GM23248 (cell line): ENCODE measurements around the gene TRAP1. TPM values are rescaled to one million over a fixed set of nuclear protein-coding genes. Genes with fewer than 3 reads are reported as not detected.

Experiments
- DNase-seq: peaks from one replicate; pipeline ENCODE4 v3.0.0-alpha.2; 2015
- H2AFZ ChIP-seq: fragments of 200-600 bp; sonication (generic); 2 replicates; pipeline ENCODE4 v1.6.1; 2016; ENCODE audit warnings: antibody characterized with exemption
- H3F3A ChIP-seq: fragments of 200-600 bp; sonication (generic); 2 replicates; pipeline ENCODE4 v1.6.1; 2016; ENCODE audit warnings: mild to moderate bottlenecking, antibody characterized with exemption, mixed run types; ENCODE audit not compliant: insufficient read depth
- H3K27ac ChIP-seq: fragments of 200-600 bp; sonication (generic); 2 replicates; pipeline ENCODE4 v1.5.1; 2016; ENCODE audit warnings: mild to moderate bottlenecking
- H3K27me3 ChIP-seq: fragments of 200-600 bp; sonication (generic); replicated peaks from 2 replicates; pipeline ENCODE4 v1.6.1; 2016; ENCODE audit warnings: mild to moderate bottlenecking; ENCODE audit not compliant: insufficient read depth
- H3K36me3 ChIP-seq: fragments of 200-600 bp; sonication (generic); 2 replicates; pipeline ENCODE4 v1.6.1; 2016; ENCODE audit warnings: low read depth, mild to moderate bottlenecking
- H3K4me1 ChIP-seq: fragments of 200-600 bp; sonication (generic); 2 replicates; pipeline ENCODE4 v1.6.1; 2016; ENCODE audit warnings: mild to moderate bottlenecking; ENCODE audit not compliant: insufficient read depth
- H3K4me2 ChIP-seq: fragments of 200-600 bp; sonication (generic); one replicate; pipeline ENCODE4 v1.6.1; 2016; ENCODE audit warnings: mild to moderate bottlenecking; ENCODE audit not compliant: unreplicated experiment
- H3K4me3 ChIP-seq: fragments of 200-600 bp; sonication (generic); 2 replicates; pipeline ENCODE4 v1.5.1; 2016; ENCODE audit warnings: mild to moderate bottlenecking
- H3K79me2 ChIP-seq: fragments of 200-600 bp; sonication (generic); 2 replicates; pipeline ENCODE4 v1.6.1; 2016; ENCODE audit warnings: mild to moderate bottlenecking; ENCODE audit not compliant: insufficient read depth
- H3K9ac ChIP-seq: fragments of 200-600 bp; sonication (generic); 2 replicates; pipeline ENCODE4 v1.6.1; 2016; ENCODE audit warnings: mild to moderate bottlenecking
- H3K9me2 ChIP-seq: fragments of 200-600 bp; sonication (generic); 2 replicates; pipeline ENCODE4 v1.6.1; 2016; ENCODE audit warnings: mixed run types, mild to moderate bottlenecking, moderate library complexity; ENCODE audit not compliant: insufficient read depth
- H3K9me3 ChIP-seq: fragments of 200-600 bp; sonication (generic); one replicate; pipeline ENCODE4 v1.6.1; 2017; ENCODE audit warnings: low read depth
- H4K20me1 ChIP-seq: fragments of 200-600 bp; sonication (generic); 2 replicates; pipeline ENCODE4 v1.6.0; 2016; ENCODE audit not compliant: insufficient read depth
- EZH2 ChIP-seq: fragments of 200-600 bp; sonication (generic); IDR thresholded peaks from 2 replicates; pipeline ENCODE4 v1.6.1; 2018; ENCODE audit warnings: antibody characterized with exemption, mild to moderate bottlenecking; ENCODE audit not compliant: insufficient read depth, poor library complexity, severe bottlenecking
- EZH2phosphoT487 ChIP-seq: fragments of 200-600 bp; sonication (generic); IDR thresholded peaks from 2 replicates; pipeline ENCODE4 v1.6.1; 2018; ENCODE audit warnings: antibody characterized with exemption, moderate library complexity, mild to moderate bottlenecking, low read depth; ENCODE audit not compliant: insufficient read depth
- WGBS, 2 experiments: methylation state at CpG; one replicate each; pipeline ENCODE4 v1.1.6; 2015 to 2017; ENCODE audit warnings: low lambda C conversion rate in 2 of 2, low coverage in 1 of 2; ENCODE audit errors: missing lambda C conversion rate in 2 of 2; 5-methylcytosine and 5-hydroxymethylcytosine counted together
- in situ Hi-C: fragments of 300-500 bp; cut with MboI; formaldehyde crosslinking; loops from 2 replicates; pipeline ENCODE4 v1.15.0; 2020
- polyA plus RNA-seq: library from polyadenylated mRNA; unstranded; fragments of >200 nt; fragmentation: Nextera tagmentation; extraction: Ambion mirVana; gene quantifications from 2 replicates; pipeline ENCODE4 v1.2.1, GENCODE V29; 2016
- total RNA-seq: library from RNA; depleted of rRNA; stranded (reverse); fragments of >200 nt; shearing (Covaris generic); gene quantifications from 2 replicates; pipeline ENCODE4 v1.2.3, GENCODE V29; 2014

TRAP1 gene
- total and polyA plus RNA-seq, 2 experiments from 2014 or later, result 56.6 to 73.4 TPM

DNA sequence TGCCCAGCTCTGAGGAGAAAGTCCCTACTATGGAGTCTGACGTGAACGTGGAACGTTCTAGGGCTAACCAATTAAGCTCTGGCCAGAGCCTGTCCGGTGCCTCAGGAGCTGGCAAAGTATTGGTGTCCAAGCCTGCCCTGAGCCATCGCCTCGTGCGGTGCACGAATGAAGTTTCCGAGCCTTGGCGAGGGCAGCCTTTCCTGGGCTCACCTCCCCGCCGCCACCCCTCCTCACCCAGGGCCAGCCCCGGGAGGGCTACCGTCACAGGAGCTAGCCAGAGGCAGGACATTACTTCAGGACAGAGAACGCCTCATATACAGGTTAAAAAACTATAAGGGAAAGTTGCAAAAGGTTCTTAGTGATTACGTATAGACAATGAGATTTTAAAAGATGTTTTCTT, 23.6 kb upstream of the TRAP1 start:
- no peak overlapping the region for H3K27ac ChIP-seq
- no peak overlapping the region for H3K9ac ChIP-seq
- H3K4me3 ChIP-seq, result no peak overlapping the region
- DNase-seq, result no peak
- 94% methylated on average over 16 of the region's 16 CpGs for WGBS, 2 experiments
- no peaks in the 10 kb centered on the region for H3K9me3 ChIP-seq
- H3F3A ChIP-seq, result no peaks in the 10 kb centered on the region
- peaks cover 79% of the 10 kb centered on the region for H3K36me3 ChIP-seq
- H3K4me1 ChIP-seq, result no peaks in the 10 kb centered on the region
- H3K4me2 ChIP-seq, result no peak overlapping the region
- H3K27me3 ChIP-seq, result no peaks in the 10 kb centered on the region
- peaks cover 11% of the 10 kb centered on the region for H3K79me2 ChIP-seq
- H3K9me2 ChIP-seq, result no peaks in the 10 kb centered on the region
- H2AFZ ChIP-seq, result no peak overlapping the region
- in situ Hi-C loops, result no loop called here
- TF ChIP-seq EZH2phosphoT487, result no peak
- TF ChIP-seq EZH2, result no peak
- no peaks in the 10 kb centered on the region for H4K20me1 ChIP-seq

DNA sequence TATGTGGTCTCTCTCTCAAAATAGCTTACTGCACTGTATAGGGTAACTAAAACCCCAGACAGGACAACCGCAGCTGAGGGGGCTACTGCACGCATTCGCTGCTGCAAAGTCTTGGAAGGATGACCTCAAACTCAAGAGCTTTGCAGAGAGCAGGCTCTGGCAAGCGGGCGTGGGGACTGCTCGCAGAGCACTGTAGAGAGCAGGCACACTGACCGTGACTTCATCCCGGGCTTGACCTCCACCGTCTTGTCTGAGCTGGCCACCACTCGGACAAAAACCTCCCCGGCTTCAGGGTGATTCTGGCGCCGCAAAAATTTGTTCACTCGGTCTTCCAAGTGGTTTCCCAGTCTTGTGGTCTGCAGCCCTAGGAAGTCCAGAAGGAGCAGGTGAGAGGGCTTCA, 22.9 kb upstream of the TRAP1 start:
- Histone ChIP-seq H3K9me2 (no peaks in the 10 kb centered on the region), H3K4me2 (no peak overlapping the region), H3K79me2 (peaks cover 18% of the 10 kb centered on the region), H3F3A (no peaks in the 10 kb centered on the region), H3K4me1 (no peaks in the 10 kb centered on the region), H3K4me3 (no peak overlapping the region), H2AFZ (no peak overlapping the region), H3K27me3 (no peaks in the 10 kb centered on the region), H3K27ac (no peak overlapping the region), H3K36me3 (peaks cover 78% of the 10 kb centered on the region), H3K9me3 (no peaks in the 10 kb centered on the region), H4K20me1 (no peaks in the 10 kb centered on the region), H3K9ac (no peak overlapping the region)
- TF ChIP-seq EZH2 (no peak), EZH2phosphoT487 (no peak)
- in situ Hi-C loops, result no loop called here
- DNase-seq, result no peak
- WGBS, 2 experiments, result 93 to 95% methylated on average over 13 to 14 of the region's 14 CpGs

DNA sequence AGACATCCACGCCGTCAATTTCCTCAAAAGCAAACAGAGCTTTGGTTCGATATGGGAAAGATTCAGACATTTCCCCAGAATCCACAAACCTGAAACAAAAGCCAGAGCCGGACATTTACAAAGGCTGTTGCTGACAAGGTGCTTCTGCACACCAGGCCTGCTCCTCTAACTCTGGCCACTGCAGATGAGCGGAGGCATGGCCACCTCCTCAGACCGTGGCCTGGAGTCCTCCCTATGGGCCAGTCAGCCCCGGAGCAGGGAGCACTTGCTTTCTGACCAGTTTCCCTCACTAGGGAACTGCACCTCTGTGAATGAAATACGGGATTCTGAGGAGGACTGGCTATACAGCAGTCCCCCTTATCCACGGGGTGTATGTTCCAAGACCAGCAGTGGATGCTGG, 22.3 kb upstream of the TRAP1 start:
- Histone ChIP-seq H3K9me3 (no peaks in the 10 kb centered on the region), H3K4me1 (no peaks in the 10 kb centered on the region), H3K4me3 (no peak overlapping the region), H4K20me1 (no peaks in the 10 kb centered on the region), H3K27ac (no peak overlapping the region), H3F3A (no peaks in the 10 kb centered on the region), H3K9me2 (no peaks in the 10 kb centered on the region), H2AFZ (no peak overlapping the region), H3K27me3 (no peaks in the 10 kb centered on the region), H3K79me2 (peaks cover 18% of the 10 kb centered on the region; the same call in 1 of the 2 replicates), H3K9ac (no peak overlapping the region), H3K4me2 (no peak overlapping the region), H3K36me3 (peaks cover 74% of the 10 kb centered on the region)
- DNase-seq, result no peak
- TF ChIP-seq EZH2 (no peak), EZH2phosphoT487 (no peak)
- in situ Hi-C loops, result no loop called here
- 88 to 90% methylated on average over 9 of the region's 9 CpGs for WGBS, 2 experiments

DNA sequence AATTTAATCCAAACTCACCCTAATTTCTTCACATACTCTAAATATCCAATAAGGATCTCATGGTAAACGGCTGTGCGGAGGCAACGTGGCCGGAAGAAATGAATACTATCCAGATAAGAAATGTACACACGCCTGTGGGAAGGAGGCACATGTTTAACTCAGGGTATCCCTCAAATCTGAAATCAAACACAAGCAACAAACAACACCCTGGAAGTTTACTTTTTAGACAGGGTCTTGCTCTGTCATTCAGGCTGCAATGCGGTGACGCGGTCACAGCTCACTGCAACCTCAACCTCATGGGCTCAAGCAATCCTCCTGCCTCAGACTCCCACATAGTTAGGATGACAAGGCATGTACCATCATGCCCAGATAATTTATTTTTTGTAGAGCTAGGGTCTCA, 21.2 kb upstream of the TRAP1 start:
- no peak overlapping the region for H3K27ac ChIP-seq

DNA sequence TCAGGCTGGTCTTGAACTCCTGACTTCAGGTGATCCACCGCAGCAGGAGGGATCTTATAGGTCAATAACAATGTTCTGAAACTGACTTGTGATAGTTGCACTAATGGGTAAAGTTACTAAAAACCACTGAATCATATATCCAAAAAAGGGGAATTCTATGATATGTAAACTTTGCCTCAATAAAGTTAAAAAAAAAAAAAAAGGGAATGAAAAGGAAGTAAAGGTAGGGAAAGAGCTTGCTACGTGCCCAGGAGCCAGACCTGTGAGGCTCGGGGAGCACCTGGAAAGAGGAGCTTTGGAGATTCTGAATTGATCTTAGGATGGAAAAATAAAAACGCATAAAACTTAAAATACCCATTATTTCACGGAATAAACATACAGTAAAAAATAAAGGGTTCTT, 20.8 kb upstream of the TRAP1 start:
- Histone ChIP-seq H3K4me3 (no peak overlapping the region), H3K9ac (no peak overlapping the region), H3K9me3 (no peaks in the 10 kb centered on the region), H3K36me3 (peaks cover 60% of the 10 kb centered on the region), H2AFZ (no peak overlapping the region), H3F3A (no peaks in the 10 kb centered on the region), H3K4me1 (no peaks in the 10 kb centered on the region), H4K20me1 (no peaks in the 10 kb centered on the region), H3K79me2 (peaks cover 14% of the 10 kb centered on the region; the same call in 1 of the 2 replicates), H3K27me3 (no peaks in the 10 kb centered on the region), H3K27ac (no peak overlapping the region), H3K9me2 (no peaks in the 10 kb centered on the region), H3K4me2 (no peak overlapping the region)
- TF ChIP-seq EZH2phosphoT487 (no peak), EZH2 (no peak)
- in situ Hi-C loops, result no loop called here
- 99% methylated on average over 5 of the region's 5 CpGs for WGBS, 2 experiments
- no peak for DNase-seq

More for the DNA sequence above, 21.2 kb upstream of the TRAP1 start:
- H3K9ac ChIP-seq, result no peak overlapping the region
- no peak for DNase-seq
- H3K27me3 ChIP-seq, result no peaks in the 10 kb centered on the region
- in situ Hi-C loops, result no loop called here
- 95% methylated on average over 8 of the region's 8 CpGs for WGBS, 2 experiments
- no peaks in the 10 kb centered on the region for H3K9me3 ChIP-seq
- no peak overlapping the region for H3K4me2 ChIP-seq
- no peaks in the 10 kb centered on the region for H3F3A ChIP-seq
- H2AFZ ChIP-seq, result no peak overlapping the region
- peaks cover 18% of the 10 kb centered on the region; the same call in 1 of the 2 replicates for H3K79me2 ChIP-seq
- H3K9me2 ChIP-seq, result no peaks in the 10 kb centered on the region
- TF ChIP-seq EZH2phosphoT487 (no peak), EZH2 (no peak)
- H3K4me3 ChIP-seq, result no peak overlapping the region
- H3K36me3 ChIP-seq, result peaks cover 64% of the 10 kb centered on the region
- H4K20me1 ChIP-seq, result no peaks in the 10 kb centered on the region
- H3K4me1 ChIP-seq, result no peaks in the 10 kb centered on the region
